ENCODE measurements around the gene R3HDM1. TPM values are rescaled to one million over a fixed set of nuclear protein-coding genes. Genes with fewer than 3 reads are reported as not detected.

R3HDM1 gene
- total RNA-seq, 4 donors from 2014 or later = 13.4 to 23.8 (median 20.1) TPM

GRCh38 chr2:135762530-135762929, 231.2 kb downstream of the R3HDM1 start:
- no peak for DNase-seq
- Histone ChIP-seq H3K36me3 (peaks cover 0 to 99% (median 51%) of the 10 kb centered on the region in 3 donors), H3K4me1 (no peaks in the 10 kb centered on the region), H3K27ac (no peak overlapping the region), H3K4me3 (no peak overlapping the region), H3K27me3 (no peaks in the 10 kb centered on the region), H3K9me3 (peaks cover 0 to 2% (median 2%) of the 10 kb centered on the region in 3 donors)
- intact Hi-C loops (cut with DNase I) = no loop called here
- 100% methylated on average over 1 of the region's 1 CpG for WGBS, 2 donors
- TF ChIP-seq CTCF (IDR thresholded peaks at IDR 0.05) = no peak
- no peak for TF ChIP-seq POLR2A (IDR thresholded peaks at IDR 0.05)

GRCh38 chr2:135768863-135769262, 237.6 kb downstream of the R3HDM1 start:
- no peaks in the 10 kb centered on the region for H3K9me3 ChIP-seq
- intact Hi-C loops (cut with DNase I) = no loop called here
- DNase-seq = no peak
- no peaks in the 10 kb centered on the region for H3K27me3 ChIP-seq
- peaks cover 14 to 100% (median 59%) of the 10 kb centered on the region in 3 donors for H3K36me3 ChIP-seq
- 94 to 100% methylated on average over 7 to 8 of the region's 8 CpGs for WGBS, 2 donors
- no peak overlapping the region for H3K4me3 ChIP-seq
- TF ChIP-seq POLR2A (IDR thresholded peaks at IDR 0.05) (no peak), CTCF (IDR thresholded peaks at IDR 0.05) (no peak)
- H3K27ac ChIP-seq = no peak overlapping the region
- H3K4me1 ChIP-seq = no peaks in the 10 kb centered on the region

- H3K4me1 ChIP-seq = no peaks in the 10 kb centered on the region
- 85 to 90% methylated on average over 2 of the region's 2 CpGs for WGBS, 2 donors
- intact Hi-C loops (cut with DNase I) = no loop called here
- peaks cover 14 to 100% (median 49%) of the 10 kb centered on the region in 3 donors for H3K36me3 ChIP-seq
- H3K4me3 ChIP-seq = no peak overlapping the region
- TF ChIP-seq CTCF (IDR thresholded peaks at IDR 0.05) (no peak), POLR2A (IDR thresholded peaks at IDR 0.05) (no peak)
- no peaks in the 10 kb centered on the region for H3K9me3 ChIP-seq
- no peak overlapping the region for H3K27ac ChIP-seq
- DNase-seq = no peak
- H3K27me3 ChIP-seq = no peaks in the 10 kb centered on the region
Measured at GRCh38 chr2:135773319-135773718, 242.0 kb downstream of the R3HDM1 start.

GRCh38 chr2:135773917-135774316, 242.6 kb downstream of the R3HDM1 start:
- peaks cover 14 to 100% (median 51%) of the 10 kb centered on the region in 3 donors for H3K36me3 ChIP-seq
- H3K4me1 ChIP-seq = no peaks in the 10 kb centered on the region
- no peaks in the 10 kb centered on the region for H3K27me3 ChIP-seq
- TF ChIP-seq CTCF (IDR thresholded peaks at IDR 0.05) = no peak
- TF ChIP-seq POLR2A (IDR thresholded peaks at IDR 0.05) = no peak
- DNase-seq = no peak
- intact Hi-C loops (cut with DNase I) = no loop called here
- H3K27ac ChIP-seq = no peak overlapping the region
- no peaks in the 10 kb centered on the region for H3K9me3 ChIP-seq
- H3K4me3 ChIP-seq = no peak overlapping the region

Small RNA genes lying within 50 kb of the gene (small RNA-seq; reads per million reads assigned to genes)
- gene MIR128-1 (3.7 to 7.2 (median 5.5) reads per million in 4 donors), gene RNU6-512P (0 reads per million in 4 donors)

Other genes with a start within 250 kb of the R3HDM1 start
- gene ZRANB3, start 266 bp upstream of the R3HDM1 start, total RNA-seq = 1 to 10 TPM in 3 of 4 donors, under 1 TPM in 1; 0.61 to 4.5 (median 3.5) TPM
- 10 to 100 TPM; 40.2 to 66.9 (median 49.2) TPM for gene UBXN4, start 210.4 kb downstream of the R3HDM1 start, total RNA-seq

All from esophagus squamous epithelium (tissue), 5 donors.